B cell (primary cell): ENCODE results near the gene ACY1. TPM values are rescaled to one million over a fixed set of nuclear protein-coding genes. Genes with fewer than 3 reads are reported as not detected.

ENCODE experiments used
- ATAC-seq: fragments of 200-7000 bp; cut with Tn5 transposase; one replicate; pipeline ENCODE4 v1.10.0; 2021; ENCODE audit warnings: low read depth, mild to moderate bottlenecking, moderate number of reproducible peaks, moderate library complexity
- CTCF ChIA-PET: fragments of 350-600 bp; sonication (Branson Sonifier 250); formaldehyde crosslinking; loops from one replicate; lab custom pipeline; 2021; ENCODE audit warnings: antibody characterized with exemption, inconsistent platforms; lab: Charles Lee
- POLR2A ChIA-PET: fragments of 350-600 bp; sonication (Branson Sonifier 250); formaldehyde crosslinking; loops from one replicate; lab custom pipeline; 2021; ENCODE audit warnings: antibody characterized with exemption; lab: Charles Lee
- DNase-seq: peaks from one replicate; pipeline ENCODE4 v3.0.0; 2013
- H2AFZ ChIP-seq: 2 replicates; pipeline ENCODE4 v1.6.1; 2012; ENCODE audit warnings: mild to moderate bottlenecking, low read depth, low read length; ENCODE audit not compliant: insufficient read depth, poor library complexity, severe bottlenecking
- H3K27ac ChIP-seq, 2 donors: 1 replicate in 1 of 2; 2 replicates in 1 of 2; pipeline ENCODE4 v1.5.1; 2012 to 2013; ENCODE audit warnings: low read length in 2 of 2, mild to moderate bottlenecking in 2 of 2, moderate library complexity in 1 of 2
- H3K27me3 ChIP-seq, 4 experiments: fragments of 200-600 bp in 1 of 4; sonication (generic) in 1 of 4; replicated peaks in 1 of 4; 1 replicate in 2 of 4; 2 replicates in 2 of 4; pipeline versions ENCODE4 v1.6.1 to v1.7.0; 2013 to 2016; ENCODE audit warnings: low read length in 3 of 4, mild to moderate bottlenecking in 2 of 4, mixed read lengths in 1 of 4, moderate library complexity in 1 of 4; ENCODE audit not compliant: insufficient read depth in 4 of 4, control insufficient read depth in 3 of 4; ENCODE audit errors: control extremely low read depth in 1 of 4
- H3K36me3 ChIP-seq, 2 experiments: replicated peaks in 1 of 2; 1 replicate in 1 of 2; 2 replicates in 1 of 2; pipeline versions ENCODE4 v1.6.1 to v1.7.1; 2013; ENCODE audit warnings: low read length in 1 of 2; ENCODE audit not compliant: insufficient read depth in 2 of 2, control insufficient read depth in 1 of 2; ENCODE audit errors: control extremely low read depth in 1 of 2, extremely low read depth in 1 of 2
- H3K4me1 ChIP-seq, 2 donors: fragments of 200-600 bp in 1 of 2; sonication (generic) in 1 of 2; 1 replicate in 1 of 2; 2 replicates in 1 of 2; pipeline versions ENCODE4 v1.5.1 to v1.6.1; 2013 to 2017; ENCODE audit warnings: low read length in 2 of 2; ENCODE audit not compliant: control insufficient read depth in 2 of 2, insufficient read depth in 2 of 2
- H3K4me2 ChIP-seq: replicated peaks from 2 replicates; pipeline ENCODE3; 2012; ENCODE audit warnings: mild to moderate bottlenecking, low read depth, low read length; ENCODE audit not compliant: poor library complexity, severe bottlenecking
- H3K4me3 ChIP-seq, 5 experiments: fragments of 200-600 bp in 1 of 5; sonication (generic) in 1 of 5; 1 replicate in 3 of 5; 2 replicates in 2 of 5; pipeline versions ENCODE4 v1.5.1 to v1.7.0; 2011 to 2016; ENCODE audit warnings: low read length in 4 of 5, mild to moderate bottlenecking in 4 of 5, low read depth in 2 of 5, control low read depth in 1 of 5, moderate library complexity in 1 of 5; ENCODE audit not compliant: insufficient read depth in 1 of 5; ENCODE audit errors: control extremely low read depth in 1 of 5, extremely low read depth in 1 of 5
- H3K79me2 ChIP-seq: fragments of 200-600 bp; sonication (generic); one replicate; pipeline ENCODE4 v1.6.0; 2016; ENCODE audit warnings: low read length; ENCODE audit not compliant: control insufficient read depth, insufficient read depth
- H3K9ac ChIP-seq: fragments of 200-600 bp; sonication (generic); 2 replicates; pipeline ENCODE4 v1.6.1; 2017; ENCODE audit warnings: mild to moderate bottlenecking, low read length, moderate library complexity
- H3K9me3 ChIP-seq, 3 donors: one replicate each; pipeline versions ENCODE4 v1.6.1 to v1.7.1; 2013; ENCODE audit warnings: low read length in 2 of 3; ENCODE audit not compliant: control insufficient read depth in 2 of 3, insufficient read depth in 1 of 3; ENCODE audit errors: control extremely low read depth in 1 of 3
- H4K20me1 ChIP-seq: 2 replicates; pipeline ENCODE4 v1.6.0; 2012; ENCODE audit warnings: mild to moderate bottlenecking, low read length; ENCODE audit not compliant: insufficient read depth, control insufficient read depth, poor library complexity, severe bottlenecking
- H3K27ac Mint-ChIP-seq: one replicate; pipeline ENCODE4 v1.8.0; 2021; ENCODE audit warnings: mixed read lengths
- H3K27me3 Mint-ChIP-seq: one replicate; pipeline ENCODE4 v1.8.0; 2021; ENCODE audit warnings: mixed read lengths
- H3K4me1 Mint-ChIP-seq: one replicate; pipeline ENCODE4 v1.8.0; 2021; ENCODE audit warnings: mixed read lengths
- H3K4me3 Mint-ChIP-seq: one replicate; pipeline ENCODE4 v1.8.0; 2021; ENCODE audit warnings: mixed read lengths
- H3K9me3 Mint-ChIP-seq: one replicate; pipeline ENCODE4 v1.8.0; 2022; ENCODE audit warnings: mixed read lengths; ENCODE audit not compliant: insufficient read depth
- CTCF ChIP-seq: fragments of 200-600 bp; IDR thresholded peaks from one replicate; pipeline ENCODE4 v1.8.0; 2022; ENCODE audit warnings: antibody characterized with exemption, mild to moderate bottlenecking
- EZH2 ChIP-seq: IDR thresholded peaks from 2 replicates; pipeline ENCODE4 v1.6.1; 2012; ENCODE audit warnings: borderline replicate concordance, low read depth, mild to moderate bottlenecking, moderate library complexity, low read length; ENCODE audit not compliant: insufficient read depth, poor library complexity, severe bottlenecking
- WGBS: methylation state at CpG from one replicate; pipeline ENCODE4 v1.1.5; 2013; ENCODE audit warnings: missing lambda C conversion rate; ENCODE audit not compliant: insufficient coverage; 5-methylcytosine and 5-hydroxymethylcytosine counted together
- intact Hi-C: fragments of 100-400 bp; cut with micrococcal nuclease; formaldehyde crosslinking; loops from one replicate; pipeline ENCODE4 v1.10.0; 2022
- polyA plus RNA-seq: library from polyadenylated mRNA; depleted of rRNA; stranded (reverse); fragments of >200 nt; gene quantifications from 2 replicates; pipeline ENCODE4 v1.2.3, GENCODE V29; 2012
- total RNA-seq, 2 donors: library from RNA; stranded (reverse); fragments of 120-200 nt in 1 of 2; gene quantifications; 1 replicate in 1 of 2; 2 replicates in 1 of 2; pipeline versions ENCODE4 v1.2.3 to v1.2.4, GENCODE V29; 2013 to 2022

Gene ACY1
- total and polyA plus RNA-seq, 2 donors (not counting 1 experiment from before 2014, with no cell fraction given), result 14.6 to 26.2 TPM

GRCh38 chr3:51949121-51949520 lies 34.2 kb upstream of the ACY1 start:
- intact Hi-C loops, result no loop called here
- Histone ChIP-seq H3K79me2 (no peaks in the 10 kb centered on the region), H3K36me3 (no peaks in the 10 kb centered on the region), H3K27ac (no peak overlapping the region), H3K27me3 (peaks cover 0 to 7% (median 2%) of the 10 kb centered on the region in 4 experiments), H3K9ac (no peak overlapping the region), H4K20me1 (no peaks in the 10 kb centered on the region), H3K9me3 (no peaks in the 10 kb centered on the region), H3K4me1 (no peaks in the 10 kb centered on the region), H3K4me3 (no peak overlapping the region), H3K4me2 (no peak overlapping the region), H2AFZ (no peak overlapping the region)
- Mint-ChIP-seq H3K9me3 (no peaks in the 10 kb centered on the region), H3K27me3 (peaks cover 15% of the 10 kb centered on the region), H3K4me3 (no peak overlapping the region), H3K4me1 (no peaks in the 10 kb centered on the region), H3K27ac (no peak overlapping the region)
- ChIA-PET CTCF (no interaction called here), POLR2A (no interaction called here)
- TF ChIP-seq EZH2 (no peak), CTCF (no peak)
- no peak for DNase-seq
- WGBS, result 99% methylated on average over 5 of the region's 5 CpGs
- ATAC-seq, result no peak

DNA sequence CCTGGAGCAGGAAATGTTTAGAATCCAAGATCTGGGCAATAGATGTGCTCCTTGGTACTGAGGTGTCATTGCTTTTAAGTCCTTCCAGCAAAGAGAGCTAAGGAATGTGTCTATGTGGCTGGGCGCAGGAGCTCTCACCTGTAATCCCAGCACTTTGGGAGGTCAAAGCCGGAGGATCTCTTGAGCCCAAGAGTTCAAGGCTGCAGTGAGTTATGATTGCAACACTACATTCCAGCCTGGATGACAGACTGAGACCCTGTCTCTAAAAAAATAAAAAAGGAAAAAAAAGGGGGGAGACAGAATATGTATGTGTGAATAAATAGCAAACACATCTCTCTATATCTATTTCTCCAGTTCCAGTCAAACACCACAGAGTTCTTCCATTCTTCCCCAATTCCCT lies 32.4 kb upstream of the ACY1 start:
- Histone ChIP-seq H3K4me3 (no peak overlapping the region), H3K4me1 (peaks cover 0 to 4% of the 10 kb centered on the region in 2 donors), H3K9me3 (peaks cover 0 to 6% (median 0%) of the 10 kb centered on the region in 3 donors), H4K20me1 (no peaks in the 10 kb centered on the region), H3K27me3 (peaks cover 0 to 20% (median 13%) of the 10 kb centered on the region in 4 experiments), H3K4me2 (no peak overlapping the region), H2AFZ (no peak overlapping the region), H3K9ac (no peak overlapping the region), H3K36me3 (no peaks in the 10 kb centered on the region), H3K27ac (no peak overlapping the region), H3K79me2 (no peaks in the 10 kb centered on the region)
- TF ChIP-seq CTCF, result no peak
- no peak for TF ChIP-seq EZH2
- no peak overlapping the region for H3K4me3 Mint-ChIP-seq
- intact Hi-C loops, result no loop called here
- no peaks in the 10 kb centered on the region for H3K4me1 Mint-ChIP-seq
- no peak for DNase-seq
- peaks cover 17% of the 10 kb centered on the region for H3K27me3 Mint-ChIP-seq
- no peak overlapping the region for H3K27ac Mint-ChIP-seq
- no peak for ATAC-seq
- POLR2A ChIA-PET, result no interaction called here
- no CpG with 5 or more reads among the region's 2 CpGs for WGBS
- H3K9me3 Mint-ChIP-seq, result no peaks in the 10 kb centered on the region
- CTCF ChIA-PET, result no interaction called here
